ENCODE measurements around the gene NOA1.
A peak's percentile ranks its signal among the peaks of the same experiment; 100 is the strongest.

DNA sequence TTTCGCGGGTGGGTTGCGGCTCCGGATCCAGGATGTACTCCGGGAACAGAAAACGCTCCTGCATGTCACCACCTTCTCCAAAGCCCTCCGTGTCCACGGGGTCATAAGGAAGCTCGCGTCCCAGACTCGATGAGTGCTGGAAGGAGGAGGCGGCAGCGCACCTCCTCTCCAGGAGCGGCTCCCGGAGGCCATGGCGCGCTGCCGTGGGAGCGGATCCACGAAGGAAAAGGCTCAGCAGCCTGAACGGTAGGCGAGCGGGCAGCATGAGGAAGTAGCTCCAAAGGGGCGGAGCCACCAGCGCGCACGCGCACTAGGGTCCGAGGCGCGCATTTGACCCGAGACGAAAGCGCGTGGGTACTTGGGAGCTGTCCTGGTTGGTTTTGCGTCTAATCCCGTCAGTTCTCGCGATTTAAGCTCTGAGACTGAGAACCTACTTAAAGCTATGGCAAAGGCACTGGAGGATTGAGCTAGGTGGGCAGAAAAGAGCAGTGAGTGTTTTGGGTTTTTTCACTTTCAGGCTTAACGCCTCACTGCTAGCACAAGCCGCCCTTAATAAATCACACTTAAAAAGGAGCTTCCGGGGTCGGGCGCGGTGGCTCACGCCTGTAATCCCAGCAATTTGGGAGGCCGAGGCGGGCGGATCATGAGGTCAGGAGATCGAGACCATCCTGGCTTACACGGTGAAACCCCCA is at the start of gene NOA1:
- TF ChIP-seq, protein P1, sequence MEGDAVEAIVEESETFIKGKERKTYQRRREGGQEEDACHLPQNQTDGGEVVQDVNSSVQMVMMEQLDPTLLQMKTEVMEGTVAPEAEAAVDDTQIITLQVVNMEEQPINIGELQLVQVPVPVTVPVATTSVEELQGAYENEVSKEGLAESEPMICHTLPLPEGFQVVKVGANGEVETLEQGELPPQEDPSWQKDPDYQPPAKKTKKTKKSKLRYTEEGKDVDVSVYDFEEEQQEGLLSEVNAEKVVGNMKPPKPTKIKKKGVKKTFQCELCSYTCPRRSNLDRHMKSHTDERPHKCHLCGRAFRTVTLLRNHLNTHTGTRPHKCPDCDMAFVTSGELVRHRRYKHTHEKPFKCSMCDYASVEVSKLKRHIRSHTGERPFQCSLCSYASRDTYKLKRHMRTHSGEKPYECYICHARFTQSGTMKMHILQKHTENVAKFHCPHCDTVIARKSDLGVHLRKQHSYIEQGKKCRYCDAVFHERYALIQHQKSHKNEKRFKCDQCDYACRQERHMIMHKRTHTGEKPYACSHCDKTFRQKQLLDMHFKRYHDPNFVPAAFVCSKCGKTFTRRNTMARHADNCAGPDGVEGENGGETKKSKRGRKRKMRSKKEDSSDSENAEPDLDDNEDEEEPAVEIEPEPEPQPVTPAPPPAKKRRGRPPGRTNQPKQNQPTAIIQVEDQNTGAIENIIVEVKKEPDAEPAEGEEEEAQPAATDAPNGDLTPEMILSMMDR (IDR thresholded peaks at IDR 0.05; ENCODE audit: extremely low read depth in 1 of 2, insufficient read depth in 1 of 2, low read depth in 1 of 2, low read length in 2 of 2), result no peak
- TF ChIP-seq EZH2 (IDR thresholded peaks at IDR 0.05; ENCODE audit: borderline replicate concordance, low read depth, low read length, severe bottlenecking) (no peak), POLR2A (IDR thresholded peaks at IDR 0.05; ENCODE audit: low read depth, low read length) (peak; percentile 76), FOS (IDR thresholded peaks at IDR 0.05; ENCODE audit: borderline replicate concordance, insufficient read depth, low read length) (no peak), POLR2AphosphoS5 (IDR thresholded peaks at IDR 0.05; ENCODE audit: insufficient read depth, low read depth, low read length) (peak; percentile 63), MYC (IDR thresholded peaks at IDR 0.05; ENCODE audit: low read depth, low read length) (no peak), JUN (IDR thresholded peaks at IDR 0.05; ENCODE audit: borderline replicate concordance, insufficient read depth, insufficient read length, low read depth) (no peak)
- TF ChIP-seq, protein P2, sequence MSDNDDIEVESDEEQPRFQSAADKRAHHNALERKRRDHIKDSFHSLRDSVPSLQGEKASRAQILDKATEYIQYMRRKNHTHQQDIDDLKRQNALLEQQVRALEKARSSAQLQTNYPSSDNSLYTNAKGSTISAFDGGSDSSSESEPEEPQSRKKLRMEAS (IDR thresholded peaks at IDR 0.05; ENCODE audit: insufficient read depth, insufficient read length), result peak; percentile 67

Measured in endothelial cell of umbilical vein (primary cell).